Measurements from ENCODE around the gene TENM4. TPM values are rescaled to one million over a fixed set of nuclear protein-coding genes. Genes with fewer than 3 reads are reported as not detected.

TENM4 gene
- total RNA-seq, 1 donor from 2014 or later: 117 TPM

GRCh38 chr11:78972590-78972989 is 468.2 kb downstream of the TENM4 start:
- no peaks in the 10 kb centered on the region for H3K4me1 Mint-ChIP-seq (ENCODE audit: low read depth)
- no peak for TF ChIP-seq CTCF (IDR thresholded peaks at IDR 0.05; ENCODE audit: unreplicated experiment)

GRCh38 chr11:78972177-78972576 is 468.7 kb downstream of the TENM4 start:
- H3K9me3 Mint-ChIP-seq (ENCODE audit: low read depth): no peaks in the 10 kb centered on the region
- TF ChIP-seq CTCF (IDR thresholded peaks at IDR 0.05; ENCODE audit: unreplicated experiment): no peak
- no peak overlapping the region for H3K4me3 Mint-ChIP-seq (ENCODE audit: low read depth)
- no peak for DNase-seq (ENCODE audit: low spot score, unreplicated experiment)
- no peaks in the 10 kb centered on the region for H3K27me3 Mint-ChIP-seq
- no peaks in the 10 kb centered on the region for H3K36me3 Mint-ChIP-seq (ENCODE audit: insufficient read depth)
- H3K27ac Mint-ChIP-seq: no peak overlapping the region
- H3K4me1 Mint-ChIP-seq (ENCODE audit: low read depth): no peaks in the 10 kb centered on the region

More at GRCh38 chr11:78972590-78972989, 468.2 kb downstream of the TENM4 start:
- H3K36me3 Mint-ChIP-seq (ENCODE audit: insufficient read depth): no peaks in the 10 kb centered on the region
- no peak overlapping the region for H3K27ac Mint-ChIP-seq
- H3K4me3 Mint-ChIP-seq (ENCODE audit: low read depth): no peak overlapping the region
- DNase-seq (ENCODE audit: low spot score, unreplicated experiment): no peak
- H3K27me3 Mint-ChIP-seq: no peaks in the 10 kb centered on the region
- no peaks in the 10 kb centered on the region for H3K9me3 Mint-ChIP-seq (ENCODE audit: low read depth)

- Mint-ChIP-seq H3K27me3 (no peaks in the 10 kb centered on the region), H3K4me1 (ENCODE audit: low read depth) (no peaks in the 10 kb centered on the region), H3K27ac (no peak overlapping the region)
Observed at GRCh38 chr11:78967811-78968210, 473.0 kb downstream of the TENM4 start.

GRCh38 chr11:78965432-78965831 is 475.4 kb downstream of the TENM4 start:
- no peaks in the 10 kb centered on the region for H3K9me3 Mint-ChIP-seq (ENCODE audit: low read depth)
- no peaks in the 10 kb centered on the region for H3K27me3 Mint-ChIP-seq
- H3K4me1 Mint-ChIP-seq (ENCODE audit: low read depth): peaks cover 12% of the 10 kb centered on the region
- H3K27ac Mint-ChIP-seq: peak overlapping the region; percentile 20
- no peak for DNase-seq (ENCODE audit: low spot score, unreplicated experiment)
- no peak for TF ChIP-seq CTCF (IDR thresholded peaks at IDR 0.05; ENCODE audit: unreplicated experiment)
- H3K36me3 Mint-ChIP-seq (ENCODE audit: insufficient read depth): no peaks in the 10 kb centered on the region
- H3K4me3 Mint-ChIP-seq (ENCODE audit: low read depth): no peak overlapping the region

More at GRCh38 chr11:78967811-78968210, 473.0 kb downstream of the TENM4 start:
- no peak for DNase-seq (ENCODE audit: low spot score, unreplicated experiment)
- TF ChIP-seq CTCF (IDR thresholded peaks at IDR 0.05; ENCODE audit: unreplicated experiment): no peak
- Mint-ChIP-seq H3K4me3 (ENCODE audit: low read depth) (no peak overlapping the region), H3K9me3 (ENCODE audit: low read depth) (no peaks in the 10 kb centered on the region), H3K36me3 (ENCODE audit: insufficient read depth) (no peaks in the 10 kb centered on the region)

GRCh38 chr11:78961937-78962701 is 478.7 kb downstream of the TENM4 start:
- H3K36me3 Mint-ChIP-seq (ENCODE audit: insufficient read depth): no peaks in the 10 kb centered on the region
- no peaks in the 10 kb centered on the region for H3K9me3 Mint-ChIP-seq (ENCODE audit: low read depth)
- peaks cover 21% of the 10 kb centered on the region for H3K4me1 Mint-ChIP-seq (ENCODE audit: low read depth)
- no peak for TF ChIP-seq CTCF (IDR thresholded peaks at IDR 0.05; ENCODE audit: unreplicated experiment)
- no peaks in the 10 kb centered on the region for H3K27me3 Mint-ChIP-seq
- DNase-seq (ENCODE audit: low spot score, unreplicated experiment): peak; percentile 61
- peak overlapping the region; percentile 86 for H3K27ac Mint-ChIP-seq
- H3K4me3 Mint-ChIP-seq (ENCODE audit: low read depth): peak overlapping the region; percentile 75

Data from progenitor cell of endocrine pancreas (in vitro differentiated cells).